ENCODE data around the gene CASK.

GRCh38 chrX:41604766-41605543, 318.4 kb downstream of the CASK start:
- TF ChIP-seq CTCF (IDR thresholded peaks at IDR 0.05) = no peak
- no peak for TF ChIP-seq POLR2AphosphoS5 (IDR thresholded peaks at IDR 0.05)

Data from sigmoid colon (tissue), 4 donors.